Middle frontal gyrus (tissue), 1 donor: Measurements from ENCODE around the gene IL12RB2.

Source experiments
- DNase-seq: peaks from one replicate; pipeline ENCODE4 v3.0.0-alpha.2; 2015; ENCODE audit warnings: low spot score; ENCODE audit errors: extremely low spot score

IL12RB2 gene

GRCh38 chr1:67347688-67348472 is 40.2 kb downstream of the IL12RB2 start:
- peak; percentile 9 for DNase-seq

DNA sequence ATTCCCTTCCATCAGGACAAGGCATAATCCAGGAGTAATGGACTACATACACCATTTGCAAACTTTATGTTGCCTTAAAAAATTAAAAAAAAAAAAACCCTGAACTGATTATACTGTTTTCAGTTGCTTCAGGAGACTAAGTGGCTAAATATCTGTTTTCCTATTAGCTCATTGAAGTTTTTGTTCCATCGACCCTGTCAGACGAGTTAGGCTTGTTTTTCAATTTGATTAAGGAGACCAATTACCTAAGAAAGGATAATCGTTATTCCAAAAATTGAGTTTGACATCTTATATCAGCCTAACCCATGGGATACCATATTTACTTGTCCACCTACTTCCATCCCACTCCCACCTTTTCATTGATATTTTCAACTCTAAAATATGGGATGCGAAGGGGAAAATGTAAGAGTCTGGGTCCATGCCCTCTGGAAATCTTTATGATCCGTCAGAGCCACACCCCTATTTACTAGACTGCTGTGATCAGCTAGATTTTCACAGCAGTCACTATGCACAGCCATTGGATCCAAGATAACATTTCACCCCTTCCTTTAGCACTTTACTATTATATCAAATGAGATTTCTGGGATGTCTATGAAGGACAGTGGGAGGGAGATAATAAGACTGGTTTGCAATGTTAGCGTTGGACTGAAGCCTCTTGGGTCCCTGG is 41.0 kb downstream of the IL12RB2 start:
- DNase-seq, result no peak

GRCh38 chr1:67350783-67351182 is 43.1 kb downstream of the IL12RB2 start:
- no peak for DNase-seq

GRCh38 chr1:67352211-67352610 is 44.5 kb downstream of the IL12RB2 start:
- no peak for DNase-seq

GRCh38 chr1:67355745-67356424 is 48.2 kb downstream of the IL12RB2 start:
- no peak for DNase-seq

DNA sequence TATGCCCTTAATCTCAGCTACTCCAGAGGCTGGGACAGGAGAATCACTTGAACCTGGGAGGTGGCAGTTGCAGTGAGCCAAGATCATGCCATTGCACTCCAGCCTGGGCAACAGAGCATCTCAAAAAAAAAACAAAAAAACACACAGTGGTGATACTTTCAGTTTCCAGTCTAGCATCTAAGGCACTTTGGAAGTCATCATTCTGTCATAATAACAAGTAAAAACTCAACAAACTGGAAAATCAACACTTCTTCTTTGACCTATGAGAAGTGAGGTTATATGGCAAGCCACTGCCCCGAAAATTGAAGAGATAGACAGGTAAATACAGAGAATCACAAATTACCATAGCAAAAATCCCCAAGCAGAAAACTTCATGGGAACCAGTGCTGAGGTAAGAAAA is 51.9 kb downstream of the IL12RB2 start:
- DNase-seq, result no peak

DNA sequence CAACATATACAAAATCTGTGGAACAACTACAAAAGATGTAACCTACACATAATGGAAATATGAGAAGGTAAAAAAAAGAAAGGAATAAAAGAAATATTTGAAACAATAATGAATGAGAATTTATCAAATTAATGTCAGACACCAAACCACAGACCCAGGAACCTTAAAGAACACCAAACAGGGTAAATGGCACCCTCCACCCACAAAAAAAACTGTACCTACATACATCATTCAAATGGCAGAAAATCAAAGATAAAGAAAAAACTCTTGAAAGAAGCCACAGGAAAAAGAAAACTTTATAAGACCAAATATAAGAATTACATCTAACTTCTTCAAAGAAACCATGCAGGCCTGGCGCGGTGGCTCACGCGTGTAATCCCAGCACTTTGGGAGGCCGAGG is 54.0 kb downstream of the IL12RB2 start:
- DNase-seq, result no peak

DNA sequence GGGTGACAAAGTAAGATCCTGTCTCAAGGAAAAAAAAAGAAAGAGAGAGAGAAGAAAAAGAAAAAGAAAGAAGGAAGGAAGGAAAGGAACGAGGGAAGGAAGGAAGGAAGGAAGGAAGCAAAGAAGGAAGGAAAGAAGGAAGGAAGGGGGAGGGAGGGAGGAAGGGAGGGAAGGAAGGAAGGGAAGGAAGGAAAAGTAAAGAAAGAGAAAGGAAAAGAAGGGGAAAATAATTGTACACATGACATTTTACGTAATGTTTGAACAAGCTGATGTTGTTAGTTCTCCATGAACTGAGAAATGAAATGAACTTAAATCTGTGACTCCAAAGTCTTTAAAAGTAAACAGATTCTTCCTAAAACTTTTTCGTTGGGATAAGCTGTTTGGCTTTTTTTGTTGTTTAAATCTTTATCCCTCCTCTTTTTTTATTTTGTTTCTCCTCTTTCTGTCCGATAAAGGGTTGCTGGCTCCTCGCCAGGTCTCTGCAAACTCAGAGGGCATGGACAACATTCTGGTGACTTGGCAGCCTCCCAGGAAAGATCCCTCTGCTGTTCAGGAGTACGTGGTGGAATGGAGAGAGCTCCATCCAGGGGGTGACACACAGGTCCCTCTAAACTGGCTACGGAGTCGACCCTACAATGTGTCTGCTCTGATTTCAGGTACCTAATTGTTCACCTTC is 59.8 kb downstream of the IL12RB2 start:
- no peak for DNase-seq

DNA sequence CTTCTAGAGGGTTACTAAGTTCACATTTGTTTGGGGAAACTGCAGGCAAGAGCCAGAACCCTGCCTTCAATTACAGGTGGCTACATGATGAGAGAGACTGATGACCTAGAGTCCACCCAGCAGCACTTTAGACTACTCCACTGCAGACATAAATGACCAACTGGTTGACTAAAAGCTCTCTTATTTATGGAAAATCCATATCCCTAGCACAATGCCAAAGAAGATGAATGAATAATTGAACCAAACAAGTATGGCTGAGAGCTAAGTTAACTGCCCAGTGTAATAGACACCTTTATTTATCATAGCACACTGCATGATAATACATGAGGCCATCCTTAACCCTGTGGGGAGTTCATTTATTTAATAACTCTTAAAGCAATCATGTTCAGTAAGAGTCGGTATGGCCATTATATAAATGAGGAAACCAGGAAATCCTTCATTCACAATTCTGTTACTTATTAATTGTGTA is 60.4 kb downstream of the IL12RB2 start:
- DNase-seq, result no peak

- DNase-seq, result no peak
Measured at GRCh38 chr1:67371043-67371442, 63.4 kb downstream of the IL12RB2 start.

DNA sequence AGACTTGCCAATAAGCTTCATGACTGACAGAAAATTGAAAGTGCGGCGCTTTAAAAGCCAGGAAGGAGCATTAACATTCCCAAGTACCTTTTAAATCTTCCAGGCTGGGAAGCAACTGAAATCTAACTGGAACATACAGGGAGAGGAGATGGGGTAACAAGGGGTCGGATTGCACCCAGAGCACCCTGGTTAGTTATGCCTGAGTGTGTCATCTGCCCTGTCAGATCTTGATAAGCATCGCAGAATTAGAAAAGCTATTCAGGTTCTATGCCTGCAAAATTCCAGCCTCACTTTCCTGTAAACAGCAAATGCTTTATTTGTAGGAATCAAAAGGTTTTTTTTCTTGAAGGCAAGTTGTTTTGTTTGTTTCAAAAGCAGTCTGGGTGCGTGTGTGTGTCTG is 64.0 kb downstream of the IL12RB2 start:
- no peak for DNase-seq

GRCh38 chr1:67372136-67372535 is 64.5 kb downstream of the IL12RB2 start:
- no peak for DNase-seq

- DNase-seq, result no peak
Measured at GRCh38 chr1:67372898-67373297, 65.2 kb downstream of the IL12RB2 start.

GRCh38 chr1:67376381-67376780 is 68.7 kb downstream of the IL12RB2 start:
- DNase-seq, result no peak

DNA sequence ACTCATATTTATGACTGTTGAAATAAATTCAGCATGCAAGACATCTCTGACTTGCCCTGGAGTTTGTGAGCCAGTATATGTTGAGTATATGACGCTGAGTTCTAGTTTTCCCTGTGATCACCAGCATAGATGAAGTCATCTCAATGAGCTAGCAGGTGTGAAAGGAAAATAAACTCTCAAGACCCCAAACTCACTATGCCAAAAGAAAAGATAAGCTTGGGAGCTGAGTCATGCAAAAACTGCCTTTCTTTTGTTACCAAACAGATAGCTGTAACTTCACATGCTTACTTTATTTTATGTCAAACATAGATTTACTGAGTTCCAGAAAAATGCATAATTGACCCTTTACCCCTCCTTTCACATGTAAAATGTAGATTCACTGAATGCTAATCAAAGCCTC is 69.6 kb downstream of the IL12RB2 start:
- DNase-seq, result no peak

GRCh38 chr1:67381154-67381553 is 73.5 kb downstream of the IL12RB2 start:
- DNase-seq, result no peak

DNA sequence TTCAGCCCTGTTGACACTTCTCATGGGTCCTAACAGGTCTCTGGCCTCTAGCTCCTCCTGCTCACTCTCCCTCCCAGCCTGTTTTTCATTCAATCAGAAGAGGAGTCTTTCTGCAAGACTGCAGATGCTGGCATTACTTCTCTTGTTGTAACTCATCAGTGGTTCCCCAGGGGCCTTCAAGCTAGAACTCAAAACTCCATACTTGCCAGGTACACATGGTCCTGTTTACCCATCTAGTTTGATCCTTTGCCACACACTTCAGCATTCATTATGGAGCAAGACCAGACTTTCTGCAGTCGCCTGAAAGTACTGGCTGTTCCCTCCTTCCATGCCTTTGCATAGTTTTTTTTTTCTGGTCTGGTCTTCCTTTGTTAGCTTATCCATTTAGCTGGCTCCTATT is 74.6 kb downstream of the IL12RB2 start:
- no peak for DNase-seq

GRCh38 chr1:67383999-67384638 is 76.4 kb downstream of the IL12RB2 start:
- no peak for DNase-seq

- no peak for DNase-seq
Measured at GRCh38 chr1:67390041-67390887, 82.6 kb downstream of the IL12RB2 start.

GRCh38 chr1:67393240-67393639 is 85.6 kb downstream of the IL12RB2 start:
- DNase-seq, result no peak
